ENCODE results near the gene NDUFA3. TPM values are rescaled to one million over a fixed set of nuclear protein-coding genes. Genes with fewer than 3 reads are reported as not detected.

Gene NDUFA3
- total and polyA plus RNA-seq, 10 of the 15 experiments (the other 5 are each of a cell fraction or from before 2014, with no cell fraction given) = 40.0 to 335 (median 153) TPM

DNA sequence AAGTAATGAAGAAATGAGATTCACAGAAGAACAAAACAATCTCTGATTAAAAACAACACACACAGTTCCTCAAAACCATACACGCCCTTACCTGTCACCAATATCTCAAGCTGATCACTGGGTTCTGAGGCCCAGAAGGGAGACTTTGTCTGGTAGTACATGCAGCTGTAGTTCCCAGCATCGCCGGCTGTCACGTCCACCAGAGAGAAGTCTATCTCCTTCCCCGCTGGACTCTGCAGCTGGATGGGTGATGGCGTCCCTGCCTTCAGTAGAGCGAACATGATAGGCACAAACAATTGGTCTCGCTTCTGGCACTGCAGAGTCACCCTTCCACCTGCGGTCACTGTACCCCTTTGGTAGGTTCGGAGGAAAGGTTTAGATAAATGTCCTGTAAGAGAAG lies 28.8 kb upstream of the NDUFA3 start:
- 43% methylated on average over 10 of the region's 10 CpGs for WGBS (ENCODE audit: insufficient coverage, insufficient replicate concordance, low lambda C conversion rate, missing lambda C conversion rate)

More for the DNA sequence above, 28.8 kb upstream of the NDUFA3 start:
- ChIA-PET RAD21 (ENCODE audit: unreplicated experiment) (no interaction called here), CTCF (no interaction called here), POLR2A (no interaction called here), SMC1A (ENCODE audit: uncharacterized antibody, unreplicated experiment) (no interaction called here)
- H3K79me2 ChIP-seq (ENCODE audit: control insufficient read depth, insufficient read depth, low read length) = no peaks in the 10 kb centered on the region
- in situ Hi-C loops (cut with MboI) = no loop called here
- intact Hi-C loops (cut with micrococcal nuclease; ENCODE audit: unreplicated experiment) = no loop called here
- no peaks in the 10 kb centered on the region for H4K20me1 ChIP-seq (ENCODE audit: control insufficient read depth, insufficient read depth)
- no peak for FAIRE-seq
- no peak overlapping the region for H3K27ac ChIP-seq (ENCODE audit: control insufficient read depth, insufficient read depth)
- H3K9ac ChIP-seq (ENCODE audit: control insufficient read depth, insufficient read depth, low read length) = no peak overlapping the region
- H3K9me3 ChIP-seq (replicated peaks; ENCODE audit: control insufficient read depth, insufficient read depth, low read length) = no peaks in the 10 kb centered on the region; the same call in 2 of the 3 replicates
- no peak overlapping the region for H2AFZ ChIP-seq (ENCODE audit: control insufficient read depth, low read depth, low read length)
- DNase-seq (ENCODE audit: low read depth, low spot score) = no peak
- no peaks in the 10 kb centered on the region for H3K36me3 ChIP-seq (ENCODE audit: control insufficient read depth in 2 of 2, insufficient read depth in 2 of 2, low read length in 1 of 2)
- BruUV-seq (replicated peaks) = no TSS peak
- no peaks in the 10 kb centered on the region for H3K27me3 ChIP-seq (replicated peaks in 1 of 2; ENCODE audit: control insufficient read depth in 2 of 2, insufficient read depth in 2 of 2, low read length in 1 of 2)
- H3K4me2 ChIP-seq (ENCODE audit: control insufficient read depth, insufficient read depth) = no peak overlapping the region
- no peak overlapping the region for H3K4me3 ChIP-seq
- no peak for ATAC-seq
- H3K4me1 ChIP-seq (ENCODE audit: control insufficient read depth, insufficient read depth, low read length) = no peaks in the 10 kb centered on the region
- TF ChIP-seq ZNF384 (IDR thresholded peaks at IDR 0.05; ENCODE audit: borderline replicate concordance, low read depth, low read length) (no peak), POLR2A (IDR thresholded peaks at IDR 0.05; ENCODE audit: low read depth, low read length) (no peak), JUND (IDR thresholded peaks at IDR 0.05; ENCODE audit: low read depth, low read length) (no peak), FOXM1 (IDR thresholded peaks at IDR 0.05; ENCODE audit: low read depth, low read length) (no peak), FOXK2 (IDR thresholded peaks at IDR 0.05) (no peak), EP300 (IDR thresholded peaks at IDR 0.05; ENCODE audit: borderline replicate concordance in 1 of 2, control insufficient read depth in 1 of 2, low read depth in 2 of 2, low read length in 2 of 2) (no peak), RFX5 (IDR thresholded peaks at IDR 0.05; ENCODE audit: low read depth, low read length) (no peak)
- TF ChIP-seq, protein P1, sequence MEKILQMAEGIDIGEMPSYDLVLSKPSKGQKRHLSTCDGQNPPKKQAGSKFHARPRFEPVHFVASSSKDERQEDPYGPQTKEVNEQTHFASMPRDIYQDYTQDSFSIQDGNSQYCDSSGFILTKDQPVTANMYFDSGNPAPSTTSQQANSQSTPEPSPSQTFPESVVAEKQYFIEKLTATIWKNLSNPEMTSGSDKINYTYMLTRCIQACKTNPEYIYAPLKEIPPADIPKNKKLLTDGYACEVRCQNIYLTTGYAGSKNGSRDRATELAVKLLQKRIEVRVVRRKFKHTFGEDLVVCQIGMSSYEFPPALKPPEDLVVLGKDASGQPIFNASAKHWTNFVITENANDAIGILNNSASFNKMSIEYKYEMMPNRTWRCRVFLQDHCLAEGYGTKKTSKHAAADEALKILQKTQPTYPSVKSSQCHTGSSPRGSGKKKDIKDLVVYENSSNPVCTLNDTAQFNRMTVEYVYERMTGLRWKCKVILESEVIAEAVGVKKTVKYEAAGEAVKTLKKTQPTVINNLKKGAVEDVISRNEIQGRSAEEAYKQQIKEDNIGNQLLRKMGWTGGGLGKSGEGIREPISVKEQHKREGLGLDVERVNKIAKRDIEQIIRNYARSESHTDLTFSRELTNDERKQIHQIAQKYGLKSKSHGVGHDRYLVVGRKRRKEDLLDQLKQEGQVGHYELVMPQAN (conservative IDR thresholded peaks at IDR 0.05) = no peak
- TF ChIP-seq, protein P2, sequence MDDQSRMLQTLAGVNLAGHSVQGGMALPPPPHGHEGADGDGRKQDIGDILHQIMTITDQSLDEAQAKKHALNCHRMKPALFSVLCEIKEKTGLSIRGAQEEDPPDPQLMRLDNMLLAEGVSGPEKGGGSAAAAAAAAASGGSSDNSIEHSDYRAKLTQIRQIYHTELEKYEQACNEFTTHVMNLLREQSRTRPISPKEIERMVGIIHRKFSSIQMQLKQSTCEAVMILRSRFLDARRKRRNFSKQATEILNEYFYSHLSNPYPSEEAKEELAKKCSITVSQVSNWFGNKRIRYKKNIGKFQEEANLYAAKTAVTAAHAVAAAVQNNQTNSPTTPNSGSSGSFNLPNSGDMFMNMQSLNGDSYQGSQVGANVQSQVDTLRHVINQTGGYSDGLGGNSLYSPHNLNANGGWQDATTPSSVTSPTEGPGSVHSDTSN (IDR thresholded peaks at IDR 0.05; ENCODE audit: insufficient replicate concordance, low read depth, low read length) = no peak
